NB4 (cell line): ENCODE measurements around the gene TRIM32.

Source experiments
- CTCF ChIP-seq: IDR thresholded peaks from one replicate; pipeline ENCODE4 v1.5.1; 2012; ENCODE audit warnings: low read depth, low read length
- POLR2A ChIP-seq: IDR thresholded peaks from 2 replicates; pipeline ENCODE4 v1.6.1; 2011; ENCODE audit warnings: mild to moderate bottlenecking; ENCODE audit not compliant: insufficient read length; ENCODE audit errors: extremely low read depth

DNA sequence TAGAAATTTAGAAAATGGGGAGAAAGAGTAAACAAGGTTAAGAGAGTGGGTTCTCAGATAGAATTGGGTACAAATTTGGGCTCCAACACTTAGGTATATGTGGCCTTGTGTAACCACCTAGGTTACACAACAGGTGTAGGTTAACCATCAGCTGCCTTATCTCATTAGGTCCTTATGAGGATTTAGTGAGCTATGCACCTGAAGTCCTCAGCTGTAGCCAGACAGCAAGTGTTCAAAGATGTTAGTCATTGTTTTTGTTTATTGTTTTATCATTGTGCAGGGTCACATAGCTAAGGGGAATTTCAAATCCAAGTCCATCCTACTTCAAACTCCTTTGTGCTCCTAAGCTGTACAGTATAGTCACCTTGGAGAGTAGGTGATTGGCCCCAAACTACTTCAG, 970 bp upstream of the TRIM32 start:
- no peak for TF ChIP-seq POLR2A
- no peak for TF ChIP-seq CTCF
